Right forelimb (tissue), 1 donor: Measurements from ENCODE around the gene CD79A.

Source experiments
- DNase-seq: peaks from one replicate; pipeline ENCODE4 v3.0.0-alpha.2; 2018

Gene CD79A

DNA sequence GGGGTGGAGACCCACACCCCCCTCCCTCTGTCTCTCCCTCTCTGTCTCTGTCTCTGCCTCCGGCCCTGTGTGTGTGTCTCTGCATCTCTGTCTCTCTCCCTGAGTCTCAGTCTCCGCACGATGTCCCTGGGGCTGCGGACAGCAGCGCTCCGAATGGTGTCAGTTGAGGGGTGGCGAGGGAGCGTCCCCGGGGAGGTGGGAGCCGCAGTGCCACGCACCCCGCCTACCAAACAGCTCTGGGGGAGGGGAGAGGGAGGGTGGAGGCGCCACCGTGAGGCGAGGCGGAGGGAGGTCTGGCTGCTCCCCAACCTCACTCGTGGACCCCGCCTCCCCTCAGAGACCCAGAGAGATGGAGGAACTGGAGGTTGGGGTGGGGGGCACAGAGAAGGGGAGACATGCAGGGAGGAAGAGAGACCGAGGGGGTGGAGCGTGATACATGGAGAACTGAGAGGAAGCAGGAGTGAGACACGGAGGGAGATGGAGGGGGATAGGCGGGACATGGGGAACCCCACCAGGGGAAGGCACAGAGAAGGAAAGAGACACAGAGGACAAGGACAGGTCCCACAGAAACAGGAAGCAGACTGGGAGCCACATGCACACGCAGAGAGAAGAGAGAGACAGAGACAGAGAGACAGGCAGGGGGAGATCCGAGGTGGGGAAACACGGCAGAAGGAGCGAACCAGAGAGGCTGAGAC lies 44.0 kb downstream of the CD79A start:
- DNase-seq, result no peak

DNA sequence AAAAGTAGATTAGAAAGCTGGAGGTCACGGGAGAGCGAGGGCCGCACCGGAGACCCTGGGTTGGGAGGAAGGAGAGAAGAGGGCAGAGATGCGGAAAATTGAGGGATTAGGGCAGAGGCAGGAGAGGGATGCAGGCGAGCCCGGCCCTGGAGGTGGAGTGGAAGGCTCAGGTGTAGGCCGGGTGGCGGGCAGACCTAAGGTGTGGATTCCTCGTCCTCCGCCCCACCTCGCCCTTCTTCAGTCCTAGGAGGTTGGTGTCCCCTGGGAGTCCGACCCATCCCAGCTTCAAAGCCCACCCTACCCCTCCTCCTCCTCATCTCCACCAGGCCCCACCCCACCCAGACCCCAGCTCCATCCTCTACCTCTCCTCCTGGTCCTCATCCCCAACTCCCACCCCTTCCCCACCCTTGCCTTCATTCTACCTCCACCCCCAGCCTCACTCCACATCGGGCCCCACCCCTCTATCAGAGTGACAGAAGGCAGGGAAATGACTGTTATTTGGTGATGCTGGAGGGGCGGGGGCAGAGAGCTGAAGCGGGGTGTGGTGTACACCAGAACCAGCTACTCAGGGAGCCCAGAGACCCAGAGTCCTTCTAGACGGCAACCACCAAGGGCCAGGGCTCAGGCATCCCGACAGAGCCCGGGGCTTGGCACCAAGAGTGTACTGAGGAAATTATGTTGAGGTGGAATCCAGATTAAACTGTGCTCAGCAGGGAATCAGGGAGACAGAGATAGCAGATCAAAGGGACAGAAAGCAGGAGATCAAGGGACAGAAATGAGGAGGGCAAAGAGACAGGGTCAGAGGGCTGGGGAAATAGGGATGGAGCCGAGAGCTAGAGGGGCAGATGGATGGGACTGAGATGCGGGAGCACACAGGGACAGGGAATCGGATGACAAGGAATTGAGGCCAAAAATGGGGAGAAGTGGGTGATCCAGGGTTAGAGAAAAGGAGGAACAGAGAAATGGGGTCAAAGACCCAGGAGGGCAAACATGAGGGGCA lies 44.8 kb downstream of the CD79A start:
- no peak for DNase-seq

DNA sequence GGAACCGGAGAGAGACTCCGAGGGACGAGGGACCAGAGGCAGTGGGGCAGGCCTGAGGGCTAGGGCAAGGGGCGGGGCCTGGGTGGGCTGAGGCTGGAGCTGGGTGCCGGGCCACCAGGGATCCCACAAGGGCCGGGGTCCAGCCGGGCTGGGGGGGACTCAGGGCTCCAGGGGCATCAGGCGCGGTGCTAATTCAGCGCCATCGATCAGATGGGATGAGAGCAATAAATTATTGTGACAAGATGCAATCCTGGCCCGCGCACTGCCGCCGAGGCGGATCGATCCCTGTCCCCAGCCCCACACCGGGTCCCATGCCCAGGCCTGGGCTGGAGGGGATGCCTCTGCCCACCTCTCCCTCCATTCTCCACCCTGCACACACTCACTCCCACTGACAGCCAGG lies 45.5 kb downstream of the CD79A start:
- no peak for DNase-seq

- DNase-seq, result no peak
These were observed 46.1 kb downstream of the CD79A start for GRCh38 chr19:41923045-41923788.

DNA sequence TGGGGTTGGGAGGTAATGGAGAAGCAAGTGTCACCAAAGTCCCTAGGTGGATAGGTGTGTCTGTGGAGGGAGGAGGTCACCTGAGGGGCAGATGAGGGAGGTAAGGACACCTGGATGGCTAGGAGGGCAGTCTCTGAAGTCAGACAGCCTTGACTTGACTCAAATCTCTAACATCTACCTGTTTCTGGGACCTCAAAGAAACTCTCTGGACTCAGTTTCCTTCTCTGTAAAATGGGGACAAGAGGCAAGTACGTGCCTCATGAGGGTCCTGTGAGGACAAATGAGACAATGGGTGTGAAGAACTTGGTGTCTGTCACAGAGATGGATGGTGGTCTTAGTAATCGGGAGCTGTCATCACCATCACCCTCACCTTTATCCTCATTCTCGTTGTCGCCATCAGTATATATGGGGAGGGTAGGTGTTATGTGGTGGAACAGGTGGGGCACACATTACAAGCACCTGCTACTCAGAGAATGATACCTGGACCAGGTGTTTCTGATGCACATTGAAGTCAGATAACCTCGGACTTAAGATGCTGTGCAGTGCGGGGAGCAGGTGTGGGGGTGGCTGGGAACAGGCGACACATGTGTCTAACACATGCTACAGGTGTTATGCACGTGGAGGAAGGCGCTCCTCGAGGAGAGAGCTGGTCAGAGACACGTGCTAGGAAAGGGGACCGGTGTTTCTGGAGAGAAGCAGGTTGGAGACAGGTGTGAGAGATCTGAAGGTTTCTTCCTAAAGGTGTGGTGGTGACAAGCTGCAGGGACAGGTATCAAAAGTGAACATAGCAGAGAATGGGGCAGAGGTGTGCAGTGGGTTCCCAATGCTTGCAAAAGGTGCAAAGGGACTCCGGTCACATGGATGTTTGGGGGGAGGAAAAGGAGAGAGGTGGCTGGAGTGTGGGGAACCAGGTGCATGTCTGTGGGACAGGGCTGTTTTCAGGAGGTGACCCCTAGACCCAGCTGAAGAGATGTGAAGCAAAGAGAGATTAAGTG lies 47.4 kb downstream of the CD79A start:
- DNase-seq, result no peak

DNA sequence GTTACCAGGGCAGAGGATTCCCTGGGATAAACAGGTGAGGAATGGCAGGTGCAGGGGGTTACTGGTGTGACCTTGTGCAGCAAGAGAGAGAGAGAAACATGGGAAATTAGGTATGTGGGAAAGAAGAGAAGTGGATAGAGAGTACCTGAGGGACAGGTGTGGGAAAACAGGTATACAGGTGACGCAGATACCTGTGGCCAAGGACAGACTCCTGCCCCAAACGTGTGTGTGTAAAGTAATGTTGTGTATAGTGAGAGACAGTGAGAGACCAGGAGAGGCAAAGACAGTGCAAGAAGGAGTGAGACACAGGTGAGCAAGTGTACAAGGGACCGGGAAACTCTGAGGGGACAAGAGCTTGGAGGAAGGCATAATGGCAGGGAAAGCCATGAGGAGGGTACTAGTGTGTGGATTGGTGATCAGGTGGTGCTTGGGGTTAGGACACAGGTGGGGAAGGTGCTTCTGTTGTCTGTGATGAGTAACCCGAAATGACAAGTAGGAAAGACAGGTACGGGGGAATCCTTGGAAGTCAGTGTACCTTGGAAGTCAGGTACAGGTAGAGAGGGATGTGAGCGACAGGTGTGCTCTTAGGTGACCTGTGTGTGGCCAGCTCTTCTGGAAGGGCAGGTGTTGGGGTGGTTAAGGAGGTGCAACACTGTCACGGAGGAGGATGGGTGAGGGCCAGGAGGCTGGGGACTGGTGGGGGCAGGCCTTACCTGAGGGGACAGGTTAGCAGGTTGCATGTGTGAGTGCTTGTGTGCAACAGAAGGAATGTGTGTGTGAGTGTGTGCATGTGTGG lies 48.3 kb downstream of the CD79A start:
- no peak for DNase-seq

- no peak for DNase-seq
These were observed 49.1 kb downstream of the CD79A start for GRCh38 chr19:41926028-41926762.

- no peak for DNase-seq
These were observed 49.9 kb downstream of the CD79A start for GRCh38 chr19:41926763-41927496.

GRCh38 chr19:41927497-41928192 lies 50.6 kb downstream of the CD79A start:
- no peak for DNase-seq

- DNase-seq, result no peak
These were observed 51.2 kb downstream of the CD79A start, which contains the start of gene ERFL for GRCh38 chr19:41928221-41928683. ERFL (minus strand) TSS chr19:41928449; CDS start chr19:41912919, 15,530 bp downstream.

DNA sequence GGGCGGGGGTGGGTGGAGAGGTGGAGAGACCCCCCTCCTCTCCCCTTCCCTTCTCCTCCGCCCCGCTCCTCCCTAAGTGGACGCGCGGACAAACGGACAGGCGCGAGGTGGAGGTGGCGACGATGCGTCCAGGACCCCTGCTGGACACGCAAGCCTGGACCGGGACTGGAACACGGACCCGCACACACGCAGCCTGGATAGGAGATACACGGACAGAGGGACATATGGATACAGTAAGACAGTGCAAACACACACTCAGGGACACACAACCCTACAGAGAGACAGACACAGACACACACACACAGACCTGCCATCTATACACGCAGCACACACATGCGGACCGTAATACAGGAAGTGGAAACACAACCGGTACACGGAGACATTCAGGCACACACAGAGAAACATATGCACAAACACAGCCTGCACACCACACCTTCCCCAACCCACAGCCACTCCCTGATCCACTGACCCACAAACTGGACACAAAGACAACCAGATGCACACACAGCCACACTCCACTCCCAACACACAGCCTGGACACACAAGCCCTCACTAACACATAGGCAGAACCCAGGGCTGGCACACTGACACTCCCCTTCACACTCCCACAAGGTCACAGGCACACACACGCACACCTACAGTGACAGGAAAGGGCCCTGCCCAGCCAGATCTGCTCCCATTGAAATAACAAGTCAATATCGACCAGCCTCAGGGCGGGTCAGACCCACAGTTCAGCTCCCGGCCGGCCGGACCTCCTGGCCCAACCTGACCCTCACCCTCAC lies 51.9 kb downstream of the CD79A start:
- no peak for DNase-seq

DNA sequence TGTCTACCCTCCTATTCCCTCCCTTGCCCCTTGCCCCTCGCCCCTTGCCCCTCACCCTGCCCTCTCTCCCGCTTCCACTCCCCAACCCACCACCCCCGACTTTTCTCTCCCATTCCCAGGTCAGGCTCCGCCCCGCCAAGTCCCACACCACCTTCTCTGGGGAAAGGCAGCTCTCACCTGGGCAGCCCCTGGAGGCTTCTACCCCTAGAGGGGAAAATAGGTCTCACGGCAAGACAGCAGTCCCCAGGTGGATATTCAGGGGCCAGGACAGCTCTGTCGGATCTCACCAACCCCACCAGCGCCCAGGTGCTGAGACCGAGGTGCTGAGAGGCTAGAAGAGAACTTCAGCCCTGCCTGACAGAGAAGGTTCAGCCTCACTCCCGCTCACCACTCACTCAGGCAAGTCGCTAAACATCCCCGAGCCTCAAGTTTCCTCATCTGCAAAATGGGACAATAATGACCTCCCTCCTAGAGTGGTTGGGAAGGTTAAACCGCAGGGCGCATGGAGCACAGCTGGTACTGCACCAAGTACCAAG lies 52.5 kb downstream of the CD79A start:
- no peak for DNase-seq

- no peak for DNase-seq
These were observed 53.2 kb downstream of the CD79A start for GRCh38 chr19:41930322-41930722.
